Measurements from ENCODE around the gene FAM185A. TPM values are rescaled to one million over a fixed set of nuclear protein-coding genes. Genes with fewer than 3 reads are reported as not detected.
A peak's percentile ranks its signal among the peaks of the same experiment; 100 is the strongest.

Gene FAM185A
- polyA plus RNA-seq, 1 of the 3 experiments (the other 2 are of a cell fraction) = 12.8 TPM

DNA sequence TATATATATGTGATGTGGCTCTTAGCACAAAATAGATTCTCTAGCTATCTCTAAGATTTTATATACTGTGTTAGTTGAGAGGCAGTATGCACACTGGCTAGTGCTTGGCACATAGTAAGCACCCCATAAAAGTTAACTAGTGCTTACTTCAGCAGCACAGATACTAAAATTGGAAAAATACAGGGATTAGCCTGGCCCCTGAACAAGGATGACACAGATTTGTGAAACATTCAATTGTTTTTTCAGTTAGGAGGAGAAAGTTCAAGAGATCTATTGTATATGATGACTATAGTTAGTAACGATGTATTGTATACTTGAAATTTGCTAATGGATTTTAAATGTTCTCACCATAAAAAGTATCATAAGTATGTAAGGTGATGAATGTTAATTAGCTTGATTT lies 85.7 kb downstream of the FAM185A start:
- H3K4me2 ChIP-seq = no peak overlapping the region
- peaks cover 20 to 39% of the 10 kb centered on the region in 2 experiments for H3K4me1 ChIP-seq (ENCODE audit: control insufficient read depth in 1 of 2, insufficient read depth in 2 of 2, low read depth in 1 of 2, low read length in 1 of 2)
- ChIA-PET POLR2A (no interaction called here), CTCF (interaction anchor here (1.0 kb wide), 1 partner anchor 14 kb away, joined by 3 read pairs; no protein-coding TSS in a partner anchor)
- H3K79me2 ChIP-seq (ENCODE audit: insufficient read depth) = no peaks in the 10 kb centered on the region
- WGBS (ENCODE audit: low lambda C conversion rate) = 74% methylated on average over 1 of the region's 1 CpG
- H3K9me3 ChIP-seq = no peaks in the 10 kb centered on the region
- no peaks in the 10 kb centered on the region for H3K36me3 ChIP-seq (replicated peaks in 1 of 2; ENCODE audit: control insufficient read depth in 1 of 2, insufficient read depth in 2 of 2, low read length in 1 of 2)
- H3K27ac ChIP-seq (ENCODE audit: low read depth in 2 of 2, low read length in 1 of 2) = peak overlapping the region; percentile 68 to 96; a peak in 3 of 4 replicates
- H3K9me2 ChIP-seq = no peaks in the 10 kb centered on the region
- no peaks in the 10 kb centered on the region for H3K27me3 ChIP-seq (ENCODE audit: insufficient read depth)
- TF ChIP-seq, protein P1, sequence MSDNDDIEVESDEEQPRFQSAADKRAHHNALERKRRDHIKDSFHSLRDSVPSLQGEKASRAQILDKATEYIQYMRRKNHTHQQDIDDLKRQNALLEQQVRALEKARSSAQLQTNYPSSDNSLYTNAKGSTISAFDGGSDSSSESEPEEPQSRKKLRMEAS (IDR thresholded peaks at IDR 0.05; ENCODE audit: low read depth) = no peak
- no peak for TF ChIP-seq MEF2A (IDR thresholded peaks at IDR 0.05; ENCODE audit: borderline replicate concordance, low read depth)
- TF ChIP-seq ELF1 (IDR thresholded peaks at IDR 0.05) = no peak
- no peak for TF ChIP-seq RAD21 (IDR thresholded peaks at IDR 0.05; ENCODE audit: low read length)
- no peak for TF ChIP-seq FOXJ3 (CRISPR knock-in tag; IDR thresholded peaks at IDR 0.05)
- TF ChIP-seq GABPA (IDR thresholded peaks at IDR 0.05; ENCODE audit: low read depth) = no peak
- no peak for TF ChIP-seq EZH2phosphoT487 (IDR thresholded peaks at IDR 0.05; ENCODE audit: borderline replicate concordance, low read depth)
- TF ChIP-seq, protein P2, sequence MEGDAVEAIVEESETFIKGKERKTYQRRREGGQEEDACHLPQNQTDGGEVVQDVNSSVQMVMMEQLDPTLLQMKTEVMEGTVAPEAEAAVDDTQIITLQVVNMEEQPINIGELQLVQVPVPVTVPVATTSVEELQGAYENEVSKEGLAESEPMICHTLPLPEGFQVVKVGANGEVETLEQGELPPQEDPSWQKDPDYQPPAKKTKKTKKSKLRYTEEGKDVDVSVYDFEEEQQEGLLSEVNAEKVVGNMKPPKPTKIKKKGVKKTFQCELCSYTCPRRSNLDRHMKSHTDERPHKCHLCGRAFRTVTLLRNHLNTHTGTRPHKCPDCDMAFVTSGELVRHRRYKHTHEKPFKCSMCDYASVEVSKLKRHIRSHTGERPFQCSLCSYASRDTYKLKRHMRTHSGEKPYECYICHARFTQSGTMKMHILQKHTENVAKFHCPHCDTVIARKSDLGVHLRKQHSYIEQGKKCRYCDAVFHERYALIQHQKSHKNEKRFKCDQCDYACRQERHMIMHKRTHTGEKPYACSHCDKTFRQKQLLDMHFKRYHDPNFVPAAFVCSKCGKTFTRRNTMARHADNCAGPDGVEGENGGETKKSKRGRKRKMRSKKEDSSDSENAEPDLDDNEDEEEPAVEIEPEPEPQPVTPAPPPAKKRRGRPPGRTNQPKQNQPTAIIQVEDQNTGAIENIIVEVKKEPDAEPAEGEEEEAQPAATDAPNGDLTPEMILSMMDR (IDR thresholded peaks at IDR 0.05) = no peak
- no peak for TF ChIP-seq RFX5 (IDR thresholded peaks at IDR 0.05; ENCODE audit: low read length)
- TF ChIP-seq EP300 (IDR thresholded peaks at IDR 0.05; ENCODE audit: borderline replicate concordance in 1 of 2, low read depth in 1 of 2, low read length in 1 of 2) = no peak
- no peak for TF ChIP-seq SIN3A (IDR thresholded peaks at IDR 0.05; ENCODE audit: borderline replicate concordance, low read depth, low read length)
- no peak for TF ChIP-seq NRF1 (IDR thresholded peaks at IDR 0.05; ENCODE audit: low read depth, low read length)
- TF ChIP-seq, protein P3, sequence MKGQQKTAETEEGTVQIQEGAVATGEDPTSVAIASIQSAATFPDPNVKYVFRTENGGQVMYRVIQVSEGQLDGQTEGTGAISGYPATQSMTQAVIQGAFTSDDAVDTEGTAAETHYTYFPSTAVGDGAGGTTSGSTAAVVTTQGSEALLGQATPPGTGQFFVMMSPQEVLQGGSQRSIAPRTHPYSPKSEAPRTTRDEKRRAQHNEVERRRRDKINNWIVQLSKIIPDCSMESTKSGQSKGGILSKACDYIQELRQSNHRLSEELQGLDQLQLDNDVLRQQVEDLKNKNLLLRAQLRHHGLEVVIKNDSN (IDR thresholded peaks at IDR 0.05; ENCODE audit: borderline replicate concordance, low read depth) = no peak
- TF ChIP-seq JUND (IDR thresholded peaks at IDR 0.05) = no peak
- TF ChIP-seq TCF12 (IDR thresholded peaks at IDR 0.05) = no peak
- TF ChIP-seq, protein P4, sequence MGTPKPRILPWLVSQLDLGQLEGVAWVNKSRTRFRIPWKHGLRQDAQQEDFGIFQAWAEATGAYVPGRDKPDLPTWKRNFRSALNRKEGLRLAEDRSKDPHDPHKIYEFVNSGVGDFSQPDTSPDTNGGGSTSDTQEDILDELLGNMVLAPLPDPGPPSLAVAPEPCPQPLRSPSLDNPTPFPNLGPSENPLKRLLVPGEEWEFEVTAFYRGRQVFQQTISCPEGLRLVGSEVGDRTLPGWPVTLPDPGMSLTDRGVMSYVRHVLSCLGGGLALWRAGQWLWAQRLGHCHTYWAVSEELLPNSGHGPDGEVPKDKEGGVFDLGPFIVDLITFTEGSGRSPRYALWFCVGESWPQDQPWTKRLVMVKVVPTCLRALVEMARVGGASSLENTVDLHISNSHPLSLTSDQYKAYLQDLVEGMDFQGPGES (IDR thresholded peaks at IDR 0.05; ENCODE audit: low read depth, low read length) = no peak
- TF ChIP-seq TEAD4 (IDR thresholded peaks at IDR 0.05; ENCODE audit: borderline replicate concordance, insufficient read depth) = no peak
- no peak for TF ChIP-seq CHD2 (IDR thresholded peaks at IDR 0.05; ENCODE audit: low read length, partially characterized antibody)
- TF ChIP-seq RXRA (IDR thresholded peaks at IDR 0.05; ENCODE audit: borderline replicate concordance, low read depth) = no peak
- no peaks in the 10 kb centered on the region for H4K20me1 ChIP-seq (ENCODE audit: insufficient read depth)
- H3K9ac ChIP-seq = peak overlapping the region; percentile 13; the same call in 1 of the 2 replicates
- no peak overlapping the region for H2AFZ ChIP-seq (ENCODE audit: low read depth)
- peaks cover 37% of the 10 kb centered on the region for H3F3A ChIP-seq (replicated peaks; ENCODE audit: insufficient read depth)
- no peak overlapping the region for H3K4me3 ChIP-seq (ENCODE audit: low read depth in 2 of 2, low read length in 1 of 2)
- DNase-seq = no peak

Measured in SK-N-SH (cell line).